Cortex of kidney (tissue), 1 donor: Measurements from ENCODE around the gene NAP1L5.

ENCODE experiments used
- DNase-seq: peaks from one replicate; lab custom pipeline; 2025; lab: John Stamatoyannopoulos, UW

Gene NAP1L5

DNA sequence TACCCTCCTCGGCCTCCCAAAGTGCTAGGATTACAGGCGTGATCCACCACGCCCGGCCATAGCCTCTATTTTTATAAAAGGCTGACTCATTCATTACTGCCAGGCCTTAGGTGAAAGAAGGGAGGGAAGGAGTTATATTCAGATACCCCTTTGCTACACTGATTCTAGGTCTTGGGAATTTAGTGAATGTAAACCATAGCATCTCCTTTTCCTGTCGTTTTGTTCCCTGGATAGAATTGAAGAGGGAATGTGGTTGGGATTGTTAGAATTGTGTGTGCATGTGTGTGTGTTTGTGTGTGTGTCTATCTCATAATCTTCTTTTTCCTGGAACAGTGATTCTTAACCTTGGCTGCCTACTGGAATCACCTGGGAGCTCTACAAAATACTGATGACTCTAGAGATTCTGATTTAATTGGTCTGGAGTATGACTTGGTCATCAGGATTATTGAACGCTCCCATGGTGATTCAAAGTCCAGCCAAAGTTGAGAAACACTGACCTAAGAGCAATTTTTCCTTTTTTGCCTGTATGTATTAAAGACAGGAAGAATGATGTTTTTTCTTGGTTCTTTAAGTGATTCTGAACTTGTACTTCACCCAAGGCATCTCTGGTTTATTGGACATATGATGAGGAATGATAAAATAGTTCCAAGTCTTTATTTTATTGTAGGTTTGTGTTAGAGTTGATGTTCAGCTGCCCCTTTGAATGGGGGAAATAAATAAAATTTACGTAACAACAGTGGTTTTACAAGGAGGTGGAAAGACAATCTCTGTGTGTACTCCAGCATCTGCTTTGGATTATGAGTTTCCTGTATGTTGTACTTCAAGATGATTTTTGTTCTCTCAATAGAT, 37.0 kb downstream of the NAP1L5 start:
- no peak for DNase-seq

DNA sequence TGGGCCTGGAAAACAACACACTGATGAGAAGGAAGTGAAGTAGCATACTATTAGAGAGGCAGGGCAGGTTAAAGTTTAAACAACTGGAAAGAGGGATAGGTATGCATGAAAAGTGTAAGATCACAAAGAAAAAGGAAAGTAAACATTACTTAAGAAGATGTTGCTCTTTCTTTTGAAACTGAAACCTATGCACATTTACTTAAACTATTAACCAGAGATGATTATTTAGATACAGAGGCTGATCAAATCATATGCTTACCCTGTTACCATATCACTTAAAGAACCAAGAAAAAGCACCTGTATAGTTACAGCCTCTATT, 37.8 kb downstream of the NAP1L5 start:
- no peak for DNase-seq

DNA sequence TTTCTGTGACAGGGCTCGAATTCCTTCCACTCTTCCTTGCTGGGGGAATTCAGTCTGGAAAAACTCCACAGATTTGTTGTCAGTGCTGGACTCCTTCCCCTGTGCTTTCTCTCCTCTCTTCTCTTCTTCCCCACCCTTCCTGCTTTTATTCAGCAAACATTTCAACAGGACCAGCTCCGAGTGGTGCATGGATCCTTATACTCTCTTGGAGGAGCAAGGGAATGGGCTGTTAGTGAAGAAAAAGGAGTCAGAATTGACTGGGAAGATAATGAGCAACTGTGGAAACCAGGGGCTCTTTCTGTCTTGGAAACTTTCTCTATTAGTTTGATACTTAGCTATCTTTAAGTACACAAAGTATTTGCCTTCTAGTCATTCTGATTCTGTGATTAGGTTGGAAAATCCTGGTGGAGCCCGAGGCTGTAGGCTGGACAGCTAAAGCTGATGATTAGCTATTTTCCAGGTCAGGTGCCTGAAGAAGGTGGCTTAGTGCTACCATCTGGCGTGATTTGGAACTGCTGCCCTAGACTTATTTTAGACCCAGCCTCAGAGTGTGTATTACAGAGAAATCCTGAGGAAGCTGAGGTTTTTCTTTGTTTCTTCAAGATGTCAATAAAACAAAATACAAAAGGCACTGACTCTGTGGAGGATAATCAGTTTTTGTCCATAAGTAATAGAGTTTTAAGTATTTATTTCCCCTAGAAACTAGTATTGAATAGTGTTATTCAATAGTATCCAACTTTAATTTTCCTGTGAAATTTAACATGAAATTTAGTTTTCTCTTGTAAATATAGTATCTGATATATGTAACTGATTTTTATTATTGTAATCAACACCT, 38.4 kb downstream of the NAP1L5 start:
- no peak for DNase-seq

DNA sequence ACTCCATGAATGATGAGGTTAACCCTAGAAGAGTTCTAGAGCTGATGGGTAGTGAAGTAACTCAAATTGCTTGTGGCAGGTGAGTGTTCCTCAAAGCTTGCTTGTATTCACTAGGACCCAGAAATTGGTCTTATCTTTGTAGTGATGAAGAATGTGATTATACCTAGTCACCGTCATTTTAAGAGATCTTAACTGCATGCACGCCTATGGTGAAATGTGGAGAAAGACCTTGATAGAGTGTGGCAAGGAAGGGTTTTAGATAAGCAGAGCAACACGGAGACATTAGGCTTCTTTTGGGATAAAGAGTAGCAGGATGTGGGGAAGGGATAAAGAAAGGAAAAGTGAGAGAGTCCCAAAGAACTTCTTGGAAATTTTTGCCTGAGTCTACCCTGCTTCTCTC, 42.4 kb downstream of the NAP1L5 start:
- no peak for DNase-seq

DNA sequence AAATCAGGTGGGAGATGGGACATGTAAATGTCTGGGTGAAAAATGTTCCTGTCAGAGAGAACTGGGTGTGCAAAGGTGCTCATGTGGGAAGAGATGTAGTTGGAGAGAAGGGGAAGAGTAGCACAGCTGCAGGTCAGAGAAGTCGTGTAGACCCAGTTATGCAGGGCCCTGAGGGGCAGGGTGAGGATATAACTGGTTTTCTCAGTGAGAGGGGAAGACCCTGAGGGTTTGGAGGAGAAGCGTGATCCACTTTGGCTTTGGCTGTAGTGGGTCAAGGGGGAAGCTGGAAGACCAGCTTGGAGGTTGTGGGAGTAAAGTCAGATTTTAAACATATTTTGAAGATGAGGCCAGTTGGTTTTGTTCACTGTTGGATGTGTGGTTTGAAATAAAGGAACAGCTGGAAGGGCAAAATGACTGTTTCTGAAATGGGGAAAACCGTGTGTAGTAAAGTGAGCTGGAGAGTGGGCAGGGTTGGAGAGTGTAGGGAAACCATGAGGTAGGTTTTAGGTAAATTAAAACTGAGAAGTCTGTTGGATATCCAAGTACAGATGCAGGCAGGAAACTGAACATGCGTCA, 44.2 kb downstream of the NAP1L5 start:
- no peak for DNase-seq

DNA sequence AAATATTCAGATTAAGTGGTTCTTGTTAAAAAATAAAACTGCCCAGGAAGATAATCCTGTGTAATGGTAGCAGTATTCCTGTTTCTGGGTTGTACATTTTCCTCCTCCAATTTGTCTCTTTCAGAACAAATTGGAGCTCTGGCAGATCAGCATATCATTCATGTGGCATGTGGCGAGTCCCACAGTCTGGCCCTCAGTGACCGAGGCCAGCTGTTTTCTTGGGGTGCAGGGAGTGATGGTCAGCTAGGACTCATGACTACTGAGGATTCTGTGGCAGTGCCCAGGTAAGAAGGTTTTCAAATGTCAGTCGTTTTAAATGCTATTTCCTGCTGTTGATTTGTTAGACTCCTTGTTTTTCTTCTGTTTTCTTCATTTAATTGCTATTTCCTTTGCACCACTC, 47.9 kb downstream of the NAP1L5 start:
- no peak for DNase-seq

DNA sequence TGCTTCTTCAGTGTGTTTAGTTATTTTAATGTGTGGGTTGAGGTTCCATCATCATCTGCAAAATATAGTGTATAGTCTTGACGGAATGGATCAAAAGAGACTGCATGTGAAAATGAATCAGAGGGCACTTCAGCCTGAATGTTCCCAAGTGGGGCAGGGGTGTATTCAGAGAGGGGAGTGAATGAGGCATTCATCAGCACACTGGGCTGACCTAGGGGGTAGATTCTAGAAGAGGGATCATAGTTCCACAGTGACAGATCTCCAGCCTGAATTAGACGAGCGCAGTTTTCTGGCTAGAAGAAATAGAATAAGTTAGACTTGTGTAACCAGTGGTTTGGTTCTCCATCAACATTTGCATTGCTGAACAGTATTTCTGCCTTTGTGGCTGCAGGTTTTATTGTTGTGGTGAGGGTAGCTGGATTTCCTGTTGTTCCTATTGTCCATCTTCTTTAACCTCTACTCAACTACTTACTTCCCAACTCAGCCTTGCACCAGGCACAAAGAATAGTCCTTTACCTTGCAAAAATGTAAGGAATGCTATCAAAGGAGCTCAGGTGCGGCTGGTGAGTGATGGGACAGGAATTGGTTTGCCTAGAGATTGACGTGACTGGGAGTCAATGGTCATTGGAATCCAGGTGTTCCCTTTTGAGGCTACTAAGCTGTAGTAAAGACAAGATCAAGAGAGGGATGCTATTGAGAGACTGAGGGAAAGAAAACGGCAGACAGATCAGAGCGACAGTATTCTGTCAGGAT, 50.9 kb downstream of the NAP1L5 start:
- no peak for DNase-seq

DNA sequence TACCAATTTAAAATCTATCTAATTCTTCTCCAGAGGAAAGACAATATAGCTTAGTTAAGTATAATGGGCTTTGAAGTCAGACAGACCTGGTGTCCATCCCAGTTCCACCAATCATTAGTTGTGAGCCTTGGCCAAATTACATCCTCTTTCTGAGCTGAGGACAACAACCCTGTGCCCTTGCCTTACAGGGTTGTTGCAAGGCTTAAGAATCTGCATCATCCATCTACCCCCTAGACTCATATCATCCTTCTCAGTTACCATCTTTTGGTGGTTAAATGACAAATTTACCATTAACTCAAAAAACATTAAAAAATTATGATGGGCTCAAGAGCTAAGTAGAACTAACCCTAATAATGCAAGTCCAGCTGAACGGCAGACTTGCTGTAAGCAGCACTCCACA, 51.6 kb downstream of the NAP1L5 start:
- no peak for DNase-seq
